HG03439 (cell line): ENCODE data around the gene PLOD2.

ENCODE experiments used
- ATAC-seq: cut with Tn5 transposase; IDR thresholded peaks from one replicate; pipeline ENCODE4 v1.9.1; 2021; ENCODE audit warnings: mild to moderate bottlenecking, moderate library complexity; ENCODE audit not compliant: unreplicated experiment

PLOD2 gene

DNA sequence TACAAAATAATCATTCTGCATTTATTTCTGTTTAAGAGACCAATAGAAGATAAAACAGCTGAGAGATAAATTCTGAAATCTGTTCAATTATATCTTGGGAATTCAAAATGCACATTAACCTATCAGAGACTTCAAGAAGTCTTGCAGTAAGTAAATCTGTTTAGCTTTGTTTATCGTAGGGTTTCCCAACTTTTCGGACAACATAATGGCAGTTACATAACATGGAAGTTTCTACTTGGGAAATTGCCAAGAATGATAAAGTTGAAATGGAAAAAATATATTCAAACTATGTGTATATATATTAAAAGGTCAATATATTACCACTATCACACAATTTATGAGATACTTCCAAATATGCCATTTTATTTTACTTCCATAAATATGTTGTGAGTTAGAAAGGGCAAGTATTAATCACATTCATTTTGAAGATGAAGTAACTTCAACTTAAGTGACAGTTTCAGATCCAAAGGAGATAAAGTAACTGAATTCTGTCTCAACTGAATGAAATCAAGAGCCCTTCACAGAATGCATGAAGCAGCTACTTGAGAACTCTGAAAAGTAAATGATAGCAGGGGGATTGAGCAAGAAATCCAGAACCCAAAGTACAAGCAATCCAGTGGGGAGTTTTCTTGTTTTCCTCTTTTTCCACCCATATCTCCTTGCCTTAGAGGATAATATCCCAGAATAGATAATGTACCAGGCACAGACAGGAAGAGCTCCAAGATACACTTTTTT is 108.8 kb downstream of the PLOD2 start:
- no peak for ATAC-seq

DNA sequence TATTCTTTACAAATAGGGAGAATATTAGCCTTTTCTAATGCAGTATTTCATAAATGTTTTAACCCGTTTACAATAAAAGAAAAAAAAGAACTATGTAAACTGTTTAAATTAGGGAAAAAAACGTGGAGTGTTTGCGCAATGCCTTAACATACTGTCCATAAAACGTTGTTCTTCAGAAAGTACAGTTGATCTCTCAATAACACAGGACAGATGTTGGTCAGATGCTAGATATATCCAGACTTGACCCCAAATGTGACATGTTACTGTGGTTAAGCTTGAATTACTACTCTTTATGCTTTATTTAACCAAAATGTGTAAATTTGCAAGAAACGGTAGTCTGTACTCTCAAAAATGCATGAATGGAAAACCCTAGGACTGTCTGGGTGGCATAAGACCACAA is 110.3 kb downstream of the PLOD2 start:
- ATAC-seq = no peak

- no peak for ATAC-seq
Observed at GRCh38 chr3:146047485-146047884, 113.5 kb downstream of the PLOD2 start.

- no peak for ATAC-seq
Observed at GRCh38 chr3:146044046-146044445, 116.9 kb downstream of the PLOD2 start.

DNA sequence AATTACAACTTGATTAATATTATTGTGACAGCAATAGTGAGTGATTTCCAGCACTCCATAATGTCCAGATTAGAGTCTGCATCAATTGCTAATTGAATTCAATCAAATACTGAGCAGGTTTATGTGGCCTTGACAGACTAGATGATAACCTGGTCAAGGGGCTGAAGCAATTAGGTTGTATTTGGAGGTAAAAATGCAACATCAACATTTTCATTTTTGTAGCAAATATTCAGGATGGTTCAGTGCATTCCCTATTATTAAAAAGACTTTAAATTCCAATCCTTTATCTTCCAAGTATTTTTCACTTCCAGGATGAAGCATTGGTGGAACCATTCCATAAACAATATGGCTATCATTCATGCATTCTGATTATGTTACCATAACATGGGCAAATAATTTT is 120.4 kb downstream of the PLOD2 start:
- no peak for ATAC-seq

DNA sequence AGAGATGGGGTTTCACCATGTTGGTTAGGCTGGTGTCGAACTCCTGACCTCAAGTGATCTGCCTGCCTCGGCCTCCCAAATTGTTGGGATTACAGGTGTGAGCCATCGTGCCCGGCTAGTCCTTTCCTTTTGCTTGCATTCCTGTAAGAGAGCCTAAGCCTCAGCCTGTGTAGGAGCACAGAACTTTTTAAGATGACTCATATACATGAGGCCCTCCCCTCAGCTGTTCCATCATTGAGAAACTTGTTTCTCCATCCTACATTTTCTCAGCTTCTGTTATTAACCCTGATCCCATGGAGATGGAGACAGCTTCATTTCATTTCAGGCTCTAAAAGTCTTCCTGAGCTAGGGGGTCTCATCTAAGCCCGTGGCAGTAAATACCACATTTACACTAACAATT is 123.3 kb downstream of the PLOD2 start:
- ATAC-seq = no peak

DNA sequence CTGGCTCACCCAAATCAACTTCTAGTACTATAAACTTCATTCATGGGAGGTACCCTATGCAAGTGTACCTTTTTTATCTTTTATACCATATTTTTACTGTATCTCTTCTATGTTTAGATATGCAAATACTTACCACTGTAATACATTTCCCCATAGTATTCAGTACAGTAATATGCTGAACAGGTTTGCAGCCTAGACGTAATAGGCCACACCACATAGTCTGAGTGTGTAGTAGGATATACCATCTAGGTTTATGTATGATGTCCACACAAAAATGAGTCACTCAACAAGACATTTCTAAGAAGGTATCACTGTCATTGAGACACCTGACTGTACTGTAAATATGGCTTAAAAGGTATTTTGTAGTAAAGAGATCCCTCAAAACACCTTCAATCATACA is 124.7 kb downstream of the PLOD2 start:
- no peak for ATAC-seq

DNA sequence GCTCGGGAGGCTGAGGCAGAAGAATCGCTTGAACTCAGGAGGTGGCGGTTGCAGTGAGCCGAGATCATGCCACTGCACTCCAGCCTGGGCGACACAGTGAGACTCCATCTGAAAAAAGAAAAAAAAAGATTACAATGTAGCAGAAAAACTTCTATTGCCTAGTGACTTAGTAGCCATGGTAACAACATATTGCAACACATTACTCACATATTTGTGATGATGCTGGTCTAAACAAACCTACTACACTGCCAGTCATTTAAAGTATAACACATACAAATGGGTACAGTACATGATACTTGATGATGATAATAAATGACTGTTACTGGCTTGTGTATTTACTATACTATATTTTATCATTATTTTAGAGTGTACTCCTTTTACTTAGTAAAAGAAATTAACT is 125.6 kb downstream of the PLOD2 start:
- no peak for ATAC-seq

- ATAC-seq = no peak
Observed at GRCh38 chr3:146033950-146034349, 127.0 kb downstream of the PLOD2 start.

DNA sequence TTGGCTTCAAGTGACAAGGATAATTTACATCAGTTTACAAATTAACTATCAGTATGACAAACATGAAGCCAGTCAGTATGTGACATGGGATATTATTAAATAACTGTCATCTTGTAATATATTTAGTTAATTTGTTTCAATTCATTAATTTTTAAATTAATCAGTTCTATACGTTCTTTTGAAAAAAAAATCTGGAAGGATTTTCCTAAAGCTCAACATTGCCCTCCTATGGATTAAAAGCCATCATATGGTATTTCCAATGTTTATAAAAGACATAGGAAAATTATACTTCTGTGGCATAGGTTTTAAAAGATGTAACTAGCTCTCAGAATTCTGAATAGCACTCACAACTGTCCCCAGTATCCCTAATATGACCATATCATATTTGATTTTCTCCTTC is 134.4 kb downstream of the PLOD2 start:
- no peak for ATAC-seq

DNA sequence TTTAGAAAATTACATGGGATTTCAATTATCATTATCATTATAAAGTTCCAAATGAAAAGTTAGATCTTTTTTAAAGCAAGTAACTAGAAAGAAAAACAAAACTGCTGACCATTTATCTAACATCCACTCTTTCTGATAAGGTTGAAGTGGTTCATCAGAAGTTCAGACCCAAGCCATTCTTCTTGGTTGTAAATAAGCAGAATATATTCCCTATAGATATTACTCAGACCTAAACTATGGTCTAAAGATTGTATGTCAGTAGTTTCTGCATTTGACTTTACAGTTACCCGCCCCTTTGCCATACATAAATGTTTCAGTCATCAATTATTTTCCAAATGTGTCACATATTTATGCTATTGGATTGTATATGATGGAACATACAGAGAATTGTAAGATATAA is 136.7 kb downstream of the PLOD2 start:
- ATAC-seq = no peak

DNA sequence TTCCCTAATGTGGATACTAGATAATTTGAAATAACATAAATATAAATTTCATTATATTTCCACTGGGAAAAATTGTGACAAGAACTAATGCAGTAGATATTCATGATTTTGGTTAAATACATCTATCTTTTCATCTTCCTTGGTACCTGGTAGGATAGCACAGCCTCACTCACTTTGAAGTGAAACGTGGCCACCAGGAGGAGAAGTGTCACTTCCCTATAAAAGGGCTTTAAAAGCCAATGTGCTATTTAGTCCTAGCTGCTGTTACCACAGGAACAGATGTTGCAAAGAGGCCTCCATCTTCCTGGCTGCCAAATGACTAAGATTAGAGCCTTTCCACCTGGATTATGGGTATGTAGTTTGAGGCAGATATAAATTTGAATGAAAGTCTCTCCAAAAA is 140.0 kb downstream of the PLOD2 start:
- ATAC-seq = no peak

DNA sequence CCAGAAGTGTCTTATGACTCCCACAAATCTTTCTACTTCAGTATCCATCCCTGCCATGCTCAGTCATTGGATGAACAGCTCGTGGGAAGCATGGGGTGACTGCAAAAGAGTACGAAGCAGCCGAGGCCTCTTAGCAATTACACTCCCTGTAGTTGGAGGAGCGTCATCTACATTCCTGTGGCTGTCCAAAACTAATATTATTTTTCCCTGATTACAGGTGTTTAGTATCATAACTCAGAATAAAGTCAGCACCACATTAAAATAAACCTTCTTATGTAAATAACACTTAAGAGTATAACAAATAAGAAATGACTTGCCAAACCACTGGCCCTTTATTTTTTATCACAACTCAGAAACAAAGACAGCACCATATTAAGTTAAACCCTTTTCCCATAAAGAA is 141.5 kb downstream of the PLOD2 start:
- ATAC-seq = no peak
